H7 (cell line): ENCODE measurements around the gene COQ3. TPM values are rescaled to one million over a fixed set of nuclear protein-coding genes. Genes with fewer than 3 reads are reported as not detected.
A peak's percentile ranks its signal among the peaks of the same experiment; 100 is the strongest.

Experiments
- DNase-seq: peaks from one replicate; pipeline ENCODE4 v3.0.0; 2012
- H3K27me3 ChIP-seq: 2 replicates; pipeline ENCODE4 v1.6.0; 2011; ENCODE audit warnings: mild to moderate bottlenecking, low read length; ENCODE audit not compliant: control insufficient read depth, insufficient read depth
- H3K36me3 ChIP-seq: replicated peaks from 2 replicates; pipeline ENCODE4 v1.5.1; 2011; ENCODE audit warnings: low read length; ENCODE audit not compliant: control insufficient read depth, insufficient read depth
- H3K4me3 ChIP-seq: 2 replicates; pipeline ENCODE4 v1.5.1; 2011; ENCODE audit warnings: low read depth, mild to moderate bottlenecking, control low read depth, low read length, moderate library complexity; ENCODE audit not compliant: insufficient read depth
- total RNA-seq: library from RNA; depleted of rRNA; stranded (reverse); fragments of >200 nt; shearing (Covaris generic); gene quantifications from 2 replicates; pipeline ENCODE4 v1.2.3, GENCODE V29; 2014; rRNA removed

The COQ3 gene
- total RNA-seq, 1 experiment from 2014 or later, result 11.7 TPM

- Histone ChIP-seq H3K4me3 (no peak overlapping the region), H3K27me3 (no peaks in the 10 kb centered on the region), H3K36me3 (no peaks in the 10 kb centered on the region)
- no peak for DNase-seq
Observed at GRCh38 chr6:99331531-99331930, 62.5 kb downstream of the COQ3 start.

GRCh38 chr6:99330159-99330558 is 63.8 kb downstream of the COQ3 start:
- no peak overlapping the region for H3K4me3 ChIP-seq
- peak; percentile 41 for DNase-seq
- H3K27me3 ChIP-seq, result no peaks in the 10 kb centered on the region

GRCh38 chr6:99324996-99325395 is 69.0 kb downstream of the COQ3 start:
- Histone ChIP-seq H3K27me3 (no peaks in the 10 kb centered on the region), H3K4me3 (no peak overlapping the region), H3K36me3 (peaks cover 1% of the 10 kb centered on the region; the same call in 1 of the 2 replicates)
- no peak for DNase-seq

More at GRCh38 chr6:99330159-99330558, 63.8 kb downstream of the COQ3 start:
- 0 out of 2 replicates have a peak, but pooled peaks cover 1% of the 10 kb centered on the region for H3K36me3 ChIP-seq

Other genes starting within 250 kb of the COQ3 start
- gene FAXC, start 44.5 kb downstream of the COQ3 start, total RNA-seq, result 4.7 and 7.4 TPM in 2 replicates
- gene PNISR, start 31.1 kb upstream of the COQ3 start, total RNA-seq, result 76.9 and 135 TPM in 2 replicates
- 17.3 and 34.6 TPM in 2 replicates for gene USP45, start 121.2 kb upstream of the COQ3 start, total RNA-seq
- gene CCNC, start 174.5 kb upstream of the COQ3 start, total RNA-seq, result 118 and 127 TPM in 2 replicates
- 0.14 TPM in 1 of 2 replicates, not detected in the other for gene PRDM13, start 212.6 kb upstream of the COQ3 start, total RNA-seq